Glomerular visceral epithelial cell (primary cell): Measurements from ENCODE around the gene ICAM5.

Experiments used
- DNase-seq: peaks from one replicate; pipeline ENCODE4 v3.0.0-alpha.2; 2016; ENCODE audit errors: extremely low spot score

The ICAM5 gene

GRCh38 chr19:10290876-10291553, 1.3 kb downstream of the ICAM5 start:
- peak; percentile 62 for DNase-seq

- no peak for DNase-seq
Observed at GRCh38 chr19:10291554-10292205, 1.9 kb downstream of the ICAM5 start.

DNA sequence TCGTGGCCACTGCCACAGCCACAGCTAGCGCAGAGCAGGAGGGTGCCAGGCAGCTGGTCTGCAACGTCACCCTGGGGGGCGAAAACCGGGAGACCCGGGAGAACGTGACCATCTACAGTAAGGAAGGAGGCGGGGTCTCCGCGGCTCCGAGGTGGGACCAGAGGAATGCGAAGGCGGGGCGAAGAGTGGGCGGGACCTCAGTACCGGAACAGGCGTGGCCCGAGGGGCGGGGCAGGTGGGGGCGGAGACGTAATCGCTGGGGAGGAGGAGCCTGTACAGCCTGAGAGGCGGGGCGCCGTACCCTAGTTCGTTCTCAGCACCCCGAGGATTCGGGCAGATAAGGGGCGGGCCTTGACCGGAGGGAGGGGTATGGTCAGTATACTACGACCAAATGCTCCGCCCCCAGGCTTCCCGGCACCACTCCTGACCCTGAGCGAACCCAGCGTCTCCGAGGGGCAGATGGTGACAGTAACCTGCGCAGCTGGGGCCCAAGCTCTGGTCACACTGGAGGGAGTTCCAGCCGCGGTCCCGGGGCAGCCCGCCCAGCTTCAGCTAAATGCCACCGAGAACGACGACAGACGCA, 2.5 kb downstream of the ICAM5 start:
- peak; percentile 85 for DNase-seq

DNA sequence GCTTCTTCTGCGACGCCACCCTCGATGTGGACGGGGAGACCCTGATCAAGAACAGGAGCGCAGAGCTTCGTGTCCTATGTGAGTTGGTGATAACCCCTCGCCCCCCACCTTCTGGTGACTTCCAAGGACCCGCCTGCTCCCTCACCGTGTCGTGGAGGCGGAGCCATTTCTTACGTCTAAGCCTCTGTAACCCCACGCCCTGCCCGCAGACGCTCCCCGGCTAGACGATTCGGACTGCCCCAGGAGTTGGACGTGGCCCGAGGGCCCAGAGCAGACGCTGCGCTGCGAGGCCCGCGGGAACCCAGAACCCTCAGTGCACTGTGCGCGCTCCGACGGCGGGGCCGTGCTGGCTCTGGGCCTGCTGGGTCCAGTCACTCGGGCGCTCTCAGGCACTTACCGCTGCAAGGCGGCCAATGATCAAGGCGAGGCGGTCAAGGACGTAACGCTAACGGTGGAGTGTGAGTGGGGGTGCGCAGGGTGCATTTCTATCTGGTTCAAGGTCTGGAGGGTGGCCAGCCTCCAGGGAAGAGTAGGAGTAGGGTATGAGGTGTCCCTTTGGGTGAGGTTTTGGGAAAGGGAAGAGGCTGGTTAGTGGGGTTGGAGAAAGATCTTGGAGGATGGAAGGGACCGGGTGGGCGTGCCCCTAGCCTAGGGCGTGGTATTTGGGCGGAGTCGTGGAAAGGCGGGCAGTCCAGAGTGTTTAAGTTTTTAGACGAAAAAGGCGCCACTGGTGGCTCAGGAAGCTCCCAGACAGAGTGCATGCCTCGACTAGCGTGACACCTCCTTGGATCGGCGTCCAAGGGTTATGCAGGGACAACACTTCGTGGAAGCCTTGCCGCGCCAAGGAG, 3.3 kb downstream of the ICAM5 start:
- DNase-seq = no peak

GRCh38 chr19:10293637-10294367, 4.0 kb downstream of the ICAM5 start:
- DNase-seq = no peak

DNA sequence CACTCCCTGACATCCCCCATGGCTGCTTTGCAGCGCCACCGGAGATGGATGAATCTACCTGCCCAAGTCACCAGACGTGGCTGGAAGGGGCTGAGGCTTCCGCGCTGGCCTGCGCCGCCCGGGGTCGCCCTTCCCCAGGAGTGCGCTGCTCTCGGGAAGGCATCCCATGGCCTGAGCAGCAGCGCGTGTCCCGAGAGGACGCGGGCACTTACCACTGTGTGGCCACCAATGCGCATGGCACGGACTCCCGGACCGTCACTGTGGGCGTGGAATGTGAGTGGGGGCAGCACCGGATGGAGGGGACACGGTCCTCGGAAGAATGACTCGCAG, 4.6 kb downstream of the ICAM5 start:
- no peak for DNase-seq

DNA sequence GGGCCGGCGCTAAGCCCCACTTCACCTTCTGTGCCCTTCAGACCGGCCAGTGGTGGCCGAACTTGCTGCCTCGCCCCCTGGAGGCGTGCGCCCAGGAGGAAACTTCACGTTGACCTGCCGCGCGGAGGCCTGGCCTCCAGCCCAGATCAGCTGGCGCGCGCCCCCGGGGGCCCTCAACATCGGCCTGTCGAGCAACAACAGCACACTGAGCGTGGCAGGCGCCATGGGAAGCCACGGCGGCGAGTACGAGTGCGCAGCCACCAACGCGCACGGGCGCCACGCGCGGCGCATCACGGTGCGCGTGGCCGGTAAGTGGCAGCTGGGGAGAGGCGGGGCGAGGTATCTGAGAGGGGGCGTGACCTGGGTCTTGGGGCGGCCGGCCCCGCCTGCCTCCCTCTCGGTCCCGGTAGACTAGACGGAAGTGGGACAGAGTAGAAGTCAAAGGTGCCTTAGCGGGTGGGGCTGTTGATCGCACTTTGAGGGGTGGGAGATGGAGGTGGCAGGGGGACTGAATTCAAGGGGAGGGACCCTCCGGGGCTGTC, 5.6 kb downstream of the ICAM5 start:
- no peak for DNase-seq

DNA sequence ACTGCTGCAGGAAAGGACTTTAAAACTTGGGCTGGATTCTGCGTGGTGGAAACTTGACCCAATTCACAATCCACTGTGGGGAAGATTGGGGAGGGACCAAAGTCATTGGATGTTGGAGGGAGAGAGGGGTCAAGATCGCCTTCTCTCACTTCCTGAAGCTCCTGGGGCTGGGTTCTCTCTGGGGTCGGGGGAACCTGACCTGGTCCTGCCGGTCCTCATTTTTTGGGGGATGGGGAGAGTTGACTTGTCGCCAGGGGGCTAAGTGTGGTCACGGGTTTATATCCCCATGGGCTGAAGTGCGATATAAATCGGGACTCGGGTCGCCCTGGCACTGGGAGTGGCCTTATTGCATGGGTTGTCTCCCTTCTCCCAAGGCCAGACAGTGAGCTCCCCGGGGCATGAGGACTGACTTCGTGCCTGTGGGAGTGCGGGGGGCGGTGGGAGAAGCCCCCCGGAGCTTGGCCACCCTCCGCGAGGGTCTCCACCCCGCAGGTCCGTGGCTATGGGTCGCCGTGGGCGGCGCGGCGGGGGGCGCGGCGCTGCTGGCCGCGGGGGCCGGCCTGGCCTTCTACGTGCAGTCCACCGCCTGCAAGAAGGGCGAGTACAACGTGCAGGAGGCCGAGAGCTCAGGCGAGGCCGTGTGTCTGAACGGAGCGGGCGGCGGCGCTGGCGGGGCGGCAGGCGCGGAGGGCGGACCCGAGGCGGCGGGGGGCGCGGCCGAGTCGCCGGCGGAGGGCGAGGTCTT, 6.3 kb downstream of the ICAM5 start:
- no peak for DNase-seq

DNA sequence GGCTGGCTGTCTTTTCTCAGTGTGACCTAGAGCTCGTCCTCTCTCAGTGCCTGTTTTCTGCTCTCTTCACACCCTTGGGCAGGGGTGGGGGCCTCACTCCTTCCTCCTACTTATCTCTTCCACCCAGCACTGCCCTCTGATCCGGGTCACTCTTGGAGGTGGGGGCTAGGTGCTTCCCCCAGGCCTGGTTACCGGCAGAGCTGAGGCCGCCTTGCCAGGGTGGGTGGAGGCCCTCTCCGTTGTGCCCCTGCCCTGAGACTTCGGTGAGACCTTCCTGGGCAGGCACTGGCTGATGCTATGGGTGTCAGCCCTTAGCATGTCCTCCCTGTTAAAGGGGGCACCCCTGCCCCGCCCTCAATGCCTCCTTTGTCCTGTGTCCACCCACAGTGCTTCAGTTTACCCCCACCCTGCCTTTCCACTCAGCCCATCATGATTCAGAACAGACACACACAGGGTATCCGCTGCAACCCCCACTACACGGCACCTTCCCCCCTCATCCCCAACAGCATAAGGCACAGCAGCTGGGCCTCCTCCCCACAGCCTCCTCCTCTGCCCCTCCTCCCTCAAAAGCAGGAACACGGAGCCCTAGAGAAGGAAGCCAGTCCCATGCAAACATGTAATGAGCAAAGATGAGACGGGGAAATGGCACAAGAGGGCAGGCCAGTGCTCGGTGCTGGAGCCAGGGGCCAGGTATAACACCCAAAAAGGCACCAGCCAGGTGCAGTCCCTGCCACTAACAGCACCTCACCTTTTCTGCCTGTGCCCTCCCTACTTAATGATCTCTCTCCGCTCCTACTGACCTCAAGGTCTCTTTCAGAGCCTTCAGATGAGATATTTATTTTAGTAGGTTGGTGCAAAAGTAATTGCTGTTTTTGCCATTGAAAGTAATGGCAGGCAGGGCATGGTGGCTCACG, 10.1 kb downstream of the ICAM5 start:
- DNase-seq = no peak

DNA sequence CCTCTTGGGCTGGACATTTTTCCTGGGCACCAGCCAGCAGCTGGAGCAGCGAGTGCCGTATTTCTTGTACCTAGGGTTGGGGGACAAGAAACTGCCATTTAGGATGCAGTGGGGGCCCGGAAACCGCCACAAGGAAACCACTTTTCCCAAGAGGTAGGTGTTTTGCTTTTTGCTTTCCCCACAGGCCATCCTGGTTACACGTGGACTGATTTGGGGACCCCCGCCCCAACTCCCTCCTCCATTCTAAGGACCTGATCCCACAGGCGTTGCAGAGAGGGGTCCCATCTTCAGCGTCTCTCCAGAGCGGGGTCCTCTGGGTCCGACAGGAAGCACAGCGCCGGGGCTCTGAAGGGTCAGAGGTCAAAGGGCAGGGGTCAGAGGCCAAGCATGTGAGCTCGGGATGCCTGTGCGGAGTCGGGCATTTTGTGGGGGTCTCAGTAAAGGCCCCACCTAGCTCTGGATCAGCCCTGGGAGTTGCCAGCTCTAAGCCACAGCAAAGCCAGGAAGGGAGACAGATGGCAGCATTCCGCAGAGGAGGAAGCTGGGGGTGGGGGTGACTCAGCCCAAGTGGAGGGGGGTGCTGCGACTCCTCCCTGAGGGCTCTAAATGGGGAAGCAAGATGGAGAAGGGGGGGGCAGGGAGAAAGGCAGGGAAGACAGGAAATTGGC, 15.5 kb downstream of the ICAM5 start:
- no peak for DNase-seq

DNA sequence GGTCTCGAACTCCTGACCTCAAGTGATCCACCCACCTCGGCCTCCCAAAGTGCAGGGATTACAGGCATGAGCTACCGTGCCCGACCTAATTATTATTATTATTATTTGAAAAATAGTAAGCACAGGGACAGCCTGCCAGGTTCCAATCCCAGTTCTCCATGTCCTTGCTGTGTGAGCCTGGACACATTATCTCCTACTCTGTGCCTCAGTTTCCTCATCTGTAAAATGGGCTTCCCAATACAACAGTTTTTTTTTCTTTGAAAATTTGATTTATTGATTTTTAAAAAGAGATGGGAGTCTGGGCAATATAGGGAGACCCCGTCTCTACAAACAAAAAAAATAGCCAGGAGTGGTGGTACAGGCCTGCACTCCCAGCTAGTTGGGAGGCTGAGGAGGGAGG, 16.6 kb downstream of the ICAM5 start:
- DNase-seq = no peak

DNA sequence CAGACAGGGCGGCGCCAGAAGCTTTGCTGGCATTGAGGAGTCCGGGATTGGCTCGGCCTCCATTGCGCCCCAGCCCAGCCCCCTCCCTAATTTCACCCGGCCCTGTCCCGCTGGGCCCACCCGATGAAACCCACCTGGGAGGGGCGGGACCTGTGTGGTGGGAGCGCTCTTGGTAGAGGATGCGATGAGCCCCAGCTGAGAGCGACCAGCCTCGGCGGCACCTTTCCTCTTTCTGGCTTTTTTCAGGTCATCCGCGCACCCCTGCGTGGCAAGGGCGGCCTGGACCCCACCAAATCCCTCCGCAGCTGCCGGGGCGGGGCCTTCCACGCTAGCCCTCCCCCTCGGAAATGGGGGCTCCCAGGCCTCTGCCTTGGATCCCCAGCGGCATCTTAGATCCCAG, 19.7 kb downstream of the ICAM5 start, which contains the start of gene ZGLP1:
TSS of gene ZGLP1 (minus strand) at position 393 of the 400 bp plus-strand sequence.
- no peak for DNase-seq

GRCh38 chr19:10315335-10316214, 25.8 kb downstream of the ICAM5 start, which contains the start of gene FDX2:
Gene FDX2, minus strand, starts transcription at chr19:10316015. Its CDS starts 19 bp downstream, at chr19:10315996.
- peak; percentile 85 for DNase-seq

DNA sequence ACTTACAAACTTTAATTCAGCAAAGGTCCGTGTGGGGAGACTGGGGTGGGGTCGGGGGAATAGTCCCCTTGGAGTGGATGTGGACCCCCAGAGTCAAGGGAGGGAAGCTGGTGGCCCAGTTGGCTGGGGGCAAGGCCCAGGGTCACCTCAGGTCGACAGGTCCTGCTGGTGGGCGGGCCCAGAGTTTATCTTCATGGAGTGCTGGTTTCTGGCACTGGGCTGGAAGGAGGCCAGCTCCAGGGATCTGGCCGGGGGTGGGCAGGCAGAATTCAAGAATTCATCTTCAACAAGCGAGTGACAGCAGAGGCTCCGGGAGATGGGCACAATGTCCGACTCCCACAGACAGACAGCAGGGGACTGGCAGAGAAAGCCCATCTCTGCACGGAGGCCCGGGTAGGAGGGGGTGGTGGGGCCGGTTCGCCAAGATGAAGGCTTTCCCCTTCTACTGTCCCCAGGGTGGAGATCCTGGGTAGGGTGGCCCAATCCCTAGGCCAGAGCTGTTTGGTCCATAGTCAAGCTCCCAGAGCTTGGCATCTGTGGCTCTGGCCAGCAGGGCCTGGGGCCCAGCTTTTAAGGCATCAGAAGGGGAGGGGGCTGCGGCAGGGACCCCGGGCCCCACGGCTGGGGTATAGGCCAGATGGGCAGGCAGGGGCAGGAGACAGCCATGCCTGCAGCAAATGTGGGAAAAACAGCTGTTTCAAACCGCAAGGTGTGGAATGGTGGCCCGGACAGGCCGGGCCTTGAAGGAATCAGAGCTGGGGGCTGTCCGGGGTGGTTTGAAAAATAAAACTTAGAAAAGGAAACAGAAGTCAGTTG, 26.7 kb downstream of the ICAM5 start:
- DNase-seq = peak; percentile 16

GRCh38 chr19:10317045-10317856, 27.5 kb downstream of the ICAM5 start:
- DNase-seq = no peak

DNA sequence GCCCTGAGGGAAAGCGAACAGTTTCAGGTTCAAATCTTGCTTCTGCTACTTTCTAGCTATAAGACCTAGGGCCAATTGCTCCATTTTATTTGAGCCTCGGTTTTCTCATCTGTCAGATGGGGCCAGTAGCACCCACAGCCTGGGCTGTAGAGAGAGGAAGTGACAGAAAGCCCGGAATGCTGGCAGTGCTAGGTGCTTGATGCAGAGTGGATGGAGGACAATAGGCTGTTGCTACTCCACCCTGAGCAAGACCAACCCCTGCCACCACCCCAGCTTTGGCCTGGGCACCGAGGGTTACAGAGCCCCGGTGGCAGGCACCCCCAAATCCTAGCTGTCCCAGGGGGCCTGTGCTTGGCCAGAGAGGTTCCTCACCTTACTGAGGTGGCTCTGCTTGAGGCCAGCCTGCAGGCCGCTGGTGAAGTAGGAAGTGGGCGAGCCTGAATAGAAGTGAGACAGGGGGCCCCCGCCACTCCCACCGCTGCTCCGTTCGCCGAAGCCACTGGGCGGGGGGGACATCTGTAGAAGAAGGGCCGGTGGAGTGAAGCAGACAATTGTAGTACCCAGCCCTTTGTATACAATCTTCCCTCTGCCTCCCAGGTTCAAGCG, 28.2 kb downstream of the ICAM5 start:
- DNase-seq = no peak
